ENCODE data around the gene ZFYVE28. TPM values are rescaled to one million over a fixed set of nuclear protein-coding genes. Genes with fewer than 3 reads are reported as not detected.

Gene ZFYVE28
- total RNA-seq, 1 donor from 2014 or later: 3.6 TPM

- Mint-ChIP-seq H3K9me3 (no peaks in the 10 kb centered on the region), H3K4me3 (peak overlapping the region; percentile 79), H3K36me3 (no peaks in the 10 kb centered on the region), H3K4me1 (ENCODE audit: unreplicated experiment) (peaks cover 27% of the 10 kb centered on the region), H3K27me3 (peaks cover 84% of the 10 kb centered on the region), H3K27ac (peak overlapping the region; percentile 17)
- TF ChIP-seq CTCF (conservative IDR thresholded peaks at IDR 0.05): no peak
- DNase-seq (ENCODE audit: extremely low spot score, unreplicated experiment): peak; percentile 68
These were observed 1.8 kb downstream of the ZFYVE28 start for GRCh38 chr4:2416564-2417225.

- H3K36me3 Mint-ChIP-seq: no peaks in the 10 kb centered on the region
- peak overlapping the region; percentile 79 for H3K4me3 Mint-ChIP-seq
- peaks cover 27% of the 10 kb centered on the region for H3K4me1 Mint-ChIP-seq (ENCODE audit: unreplicated experiment)
- peaks cover 83% of the 10 kb centered on the region for H3K27me3 Mint-ChIP-seq
- no peaks in the 10 kb centered on the region for H3K9me3 Mint-ChIP-seq
- no peak for TF ChIP-seq CTCF (conservative IDR thresholded peaks at IDR 0.05)
- H3K27ac Mint-ChIP-seq: peak overlapping the region; percentile 17
- DNase-seq (ENCODE audit: extremely low spot score, unreplicated experiment): no peak
These were observed 2.4 kb downstream of the ZFYVE28 start for GRCh38 chr4:2415881-2416563.

GRCh38 chr4:2415213-2415612 lies 3.2 kb downstream of the ZFYVE28 start:
- H3K27ac Mint-ChIP-seq: no peak overlapping the region
- no peaks in the 10 kb centered on the region for H3K36me3 Mint-ChIP-seq
- no peaks in the 10 kb centered on the region for H3K9me3 Mint-ChIP-seq
- H3K27me3 Mint-ChIP-seq: peaks cover 79% of the 10 kb centered on the region
- DNase-seq (ENCODE audit: extremely low spot score, unreplicated experiment): no peak
- H3K4me3 Mint-ChIP-seq: peak overlapping the region; percentile 26
- peaks cover 27% of the 10 kb centered on the region for H3K4me1 Mint-ChIP-seq (ENCODE audit: unreplicated experiment)
- TF ChIP-seq CTCF (conservative IDR thresholded peaks at IDR 0.05): no peak

- DNase-seq (ENCODE audit: extremely low spot score, unreplicated experiment): no peak
- Mint-ChIP-seq H3K4me1 (ENCODE audit: unreplicated experiment) (peaks cover 19% of the 10 kb centered on the region), H3K9me3 (no peaks in the 10 kb centered on the region), H3K36me3 (no peaks in the 10 kb centered on the region), H3K27me3 (peaks cover 67% of the 10 kb centered on the region), H3K4me3 (no peak overlapping the region), H3K27ac (peak overlapping the region; percentile 14)
- TF ChIP-seq CTCF (conservative IDR thresholded peaks at IDR 0.05): no peak
These were observed 4.4 kb downstream of the ZFYVE28 start for GRCh38 chr4:2413821-2414610.

- no peak for DNase-seq (ENCODE audit: extremely low spot score, unreplicated experiment)
- Mint-ChIP-seq H3K36me3 (no peaks in the 10 kb centered on the region), H3K4me3 (peak overlapping the region; percentile 60), H3K9me3 (no peaks in the 10 kb centered on the region), H3K4me1 (ENCODE audit: unreplicated experiment) (peaks cover 19% of the 10 kb centered on the region), H3K27me3 (peaks cover 65% of the 10 kb centered on the region), H3K27ac (peak overlapping the region; percentile 97)
- peak; percentile 36 for TF ChIP-seq CTCF (conservative IDR thresholded peaks at IDR 0.05)
These were observed 5.3 kb downstream of the ZFYVE28 start for GRCh38 chr4:2412885-2413716.
